ENCODE data around the gene ANKMY1.

DNA sequence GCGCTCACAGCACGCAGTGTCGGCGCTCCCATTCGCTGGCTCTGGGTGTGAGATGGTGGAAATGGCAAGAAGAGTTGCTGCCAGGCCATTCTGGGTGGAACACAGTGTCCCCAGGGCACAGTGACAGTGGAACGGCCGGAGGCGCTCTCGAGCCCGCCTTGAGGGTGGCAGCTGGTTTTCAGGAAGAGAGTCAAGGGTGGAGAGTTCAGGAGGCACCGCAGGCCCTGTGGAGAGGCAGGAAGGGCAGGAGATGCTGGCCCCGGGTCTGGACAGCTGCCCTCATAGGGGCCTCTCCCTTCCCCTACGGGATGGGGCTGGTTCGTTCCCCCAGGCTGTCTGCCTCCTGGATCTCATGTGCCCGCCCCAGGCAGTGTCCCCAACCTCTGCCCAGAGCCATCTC lies 109.9 kb downstream of the ANKMY1 start:
- TF ChIP-seq, protein P1, sequence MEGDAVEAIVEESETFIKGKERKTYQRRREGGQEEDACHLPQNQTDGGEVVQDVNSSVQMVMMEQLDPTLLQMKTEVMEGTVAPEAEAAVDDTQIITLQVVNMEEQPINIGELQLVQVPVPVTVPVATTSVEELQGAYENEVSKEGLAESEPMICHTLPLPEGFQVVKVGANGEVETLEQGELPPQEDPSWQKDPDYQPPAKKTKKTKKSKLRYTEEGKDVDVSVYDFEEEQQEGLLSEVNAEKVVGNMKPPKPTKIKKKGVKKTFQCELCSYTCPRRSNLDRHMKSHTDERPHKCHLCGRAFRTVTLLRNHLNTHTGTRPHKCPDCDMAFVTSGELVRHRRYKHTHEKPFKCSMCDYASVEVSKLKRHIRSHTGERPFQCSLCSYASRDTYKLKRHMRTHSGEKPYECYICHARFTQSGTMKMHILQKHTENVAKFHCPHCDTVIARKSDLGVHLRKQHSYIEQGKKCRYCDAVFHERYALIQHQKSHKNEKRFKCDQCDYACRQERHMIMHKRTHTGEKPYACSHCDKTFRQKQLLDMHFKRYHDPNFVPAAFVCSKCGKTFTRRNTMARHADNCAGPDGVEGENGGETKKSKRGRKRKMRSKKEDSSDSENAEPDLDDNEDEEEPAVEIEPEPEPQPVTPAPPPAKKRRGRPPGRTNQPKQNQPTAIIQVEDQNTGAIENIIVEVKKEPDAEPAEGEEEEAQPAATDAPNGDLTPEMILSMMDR (IDR thresholded peaks at IDR 0.05), result no peak
- TF ChIP-seq POLR2AphosphoS5 (IDR thresholded peaks at IDR 0.05; ENCODE audit: insufficient read depth in 1 of 2, low read depth in 1 of 2), result no peak

Data from vagina (tissue), 2 donors.